Measurements from ENCODE around the gene TNNT1. TPM values are rescaled to one million over a fixed set of nuclear protein-coding genes. Genes with fewer than 3 reads are reported as not detected.
"Not testable (repeated sequence)": the region's sequence is repeated elsewhere in the genome, so short reads cannot be mapped to it uniquely, and the experiment has no call there.

The TNNT1 gene
- polyA plus RNA-seq, 1 donor from 2014 or later, result 6.2 TPM

DNA sequence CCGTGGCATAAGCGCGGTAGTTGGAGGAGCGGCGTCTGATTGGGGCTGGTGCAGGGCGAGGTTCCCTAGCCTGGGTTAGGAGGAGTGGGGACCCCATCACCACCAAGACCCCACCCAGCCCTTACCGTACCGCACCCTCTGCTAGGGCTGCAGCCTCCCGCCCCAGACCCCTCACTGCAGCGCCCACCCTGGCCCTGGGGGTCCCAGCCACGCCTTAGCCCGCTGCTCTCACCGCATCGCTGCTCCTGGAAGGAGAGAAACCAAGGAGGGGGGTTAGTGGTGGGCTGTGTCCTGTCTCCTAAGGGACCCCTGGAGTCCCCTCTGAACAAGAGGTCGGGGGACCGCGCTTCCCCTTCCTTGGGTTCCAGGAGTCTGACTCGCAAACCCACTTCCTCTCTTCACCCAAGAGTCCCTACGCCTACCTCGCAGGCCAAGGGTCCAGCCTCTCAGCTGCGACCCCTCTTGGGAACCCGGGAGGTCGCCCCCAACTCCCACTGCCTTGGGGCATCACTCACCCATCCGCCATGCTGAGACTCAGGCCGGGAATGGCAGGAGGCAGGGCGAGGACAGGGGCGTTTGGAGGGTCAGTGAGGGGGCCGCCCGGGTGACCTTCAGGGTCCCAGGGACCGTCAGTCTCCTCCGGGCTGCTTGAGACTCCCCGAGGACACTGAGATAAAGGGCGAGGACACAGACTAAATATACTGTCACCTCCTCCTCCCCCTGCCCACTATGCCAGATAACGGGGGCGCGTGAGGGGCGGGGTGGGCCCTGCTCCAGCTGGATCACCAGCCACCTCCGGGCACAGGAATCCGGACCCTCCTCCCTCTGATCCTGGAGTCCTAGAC lies 8.3 kb upstream of the TNNT1 start, which contains the start of gene TNNI3:
TNNI3 (minus strand) TSS at position 669 of the 845 bp plus-strand sequence; CDS start at position 526, 143 bp downstream.
- peak within 1 kb of the TSS; percentile 66 for H3K4me3 ChIP-seq (ENCODE audit: low read length)

DNA sequence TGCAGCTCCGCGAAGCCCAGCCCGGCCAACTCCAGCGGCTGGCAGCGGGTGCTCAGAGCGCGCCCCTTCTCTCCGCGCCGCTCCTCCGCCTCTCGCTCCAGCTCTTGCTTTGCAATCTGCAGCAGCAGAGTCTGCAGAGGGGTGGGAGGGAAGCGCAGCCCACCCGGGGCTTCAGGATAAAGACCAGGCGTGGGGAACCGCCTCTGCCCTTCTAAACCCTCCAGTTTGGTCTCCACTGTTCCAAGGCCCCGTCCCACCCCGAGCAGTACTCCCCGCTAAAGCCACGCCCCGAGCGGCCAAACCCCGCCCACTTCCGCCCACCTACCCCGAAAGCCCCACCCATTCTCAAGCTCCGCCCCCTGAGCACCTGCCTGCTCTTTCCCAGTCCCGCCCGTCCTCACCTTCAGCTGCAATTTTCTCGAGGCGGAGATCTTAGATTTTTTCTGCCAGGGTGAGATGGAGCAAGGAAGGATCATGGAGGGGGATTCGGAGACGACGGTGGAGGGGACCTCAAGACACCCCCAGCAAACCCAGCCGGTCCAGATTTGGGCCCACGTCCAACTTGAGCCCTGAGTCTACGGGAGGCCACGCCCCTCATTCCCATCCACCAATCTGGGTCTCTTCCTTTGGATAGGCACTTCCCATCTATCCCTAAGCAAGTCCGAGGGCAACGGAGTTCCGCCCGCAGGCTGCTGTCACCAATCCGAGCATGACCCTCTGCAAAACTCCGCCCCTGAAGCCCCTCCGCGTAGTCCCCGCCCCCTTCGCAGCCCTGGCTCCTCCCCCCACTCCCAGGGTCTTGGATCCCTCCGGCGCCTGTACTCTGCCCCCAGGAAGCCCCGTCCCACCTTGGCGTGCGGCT lies 7.4 kb upstream of the TNNT1 start:
- Histone ChIP-seq H3K27me3 (ENCODE audit: insufficient read depth, low read depth, low read length) (peaks cover 12% of the 10 kb centered on the region), H3K27ac (ENCODE audit: low read length) (no peak overlapping the region), H3K9me3 (ENCODE audit: low read length) (no peaks in the 10 kb centered on the region), H3F3A (ENCODE audit: insufficient read depth, low read length, poor library complexity, severe bottlenecking) (no peaks in the 10 kb centered on the region), H3K4me3 (ENCODE audit: low read length) (peak overlapping the region; percentile 66), H3K9ac (ENCODE audit: low read length) (peak overlapping the region; percentile 62), H3K36me3 (ENCODE audit: insufficient read depth, low read length) (no peaks in the 10 kb centered on the region), H3K79me2 (replicated peaks; ENCODE audit: insufficient read depth, low read length) (no peaks in the 10 kb centered on the region), H4K20me1 (ENCODE audit: insufficient read depth) (no peaks in the 10 kb centered on the region), H3K4me2 (ENCODE audit: low read length) (no peak overlapping the region), H2AFZ (ENCODE audit: low read depth, low read length) (no peak overlapping the region), H3K9me2 (ENCODE audit: insufficient read depth, low read length) (no peaks in the 10 kb centered on the region)
- TF ChIP-seq RAD21 (conservative IDR thresholded peaks at IDR 0.05) (no peak), TAF1 (IDR thresholded peaks at IDR 0.05; ENCODE audit: low read depth) (no peak), EZH2 (IDR thresholded peaks at IDR 0.05; ENCODE audit: borderline replicate concordance, insufficient read depth, low read length, poor library complexity, severe bottlenecking) (no peak)
- TF ChIP-seq, protein P1, sequence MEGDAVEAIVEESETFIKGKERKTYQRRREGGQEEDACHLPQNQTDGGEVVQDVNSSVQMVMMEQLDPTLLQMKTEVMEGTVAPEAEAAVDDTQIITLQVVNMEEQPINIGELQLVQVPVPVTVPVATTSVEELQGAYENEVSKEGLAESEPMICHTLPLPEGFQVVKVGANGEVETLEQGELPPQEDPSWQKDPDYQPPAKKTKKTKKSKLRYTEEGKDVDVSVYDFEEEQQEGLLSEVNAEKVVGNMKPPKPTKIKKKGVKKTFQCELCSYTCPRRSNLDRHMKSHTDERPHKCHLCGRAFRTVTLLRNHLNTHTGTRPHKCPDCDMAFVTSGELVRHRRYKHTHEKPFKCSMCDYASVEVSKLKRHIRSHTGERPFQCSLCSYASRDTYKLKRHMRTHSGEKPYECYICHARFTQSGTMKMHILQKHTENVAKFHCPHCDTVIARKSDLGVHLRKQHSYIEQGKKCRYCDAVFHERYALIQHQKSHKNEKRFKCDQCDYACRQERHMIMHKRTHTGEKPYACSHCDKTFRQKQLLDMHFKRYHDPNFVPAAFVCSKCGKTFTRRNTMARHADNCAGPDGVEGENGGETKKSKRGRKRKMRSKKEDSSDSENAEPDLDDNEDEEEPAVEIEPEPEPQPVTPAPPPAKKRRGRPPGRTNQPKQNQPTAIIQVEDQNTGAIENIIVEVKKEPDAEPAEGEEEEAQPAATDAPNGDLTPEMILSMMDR (IDR thresholded peaks at IDR 0.05; ENCODE audit: poor library complexity, severe bottlenecking), result no peak

More for the DNA sequence above, 8.3 kb upstream of the TNNT1 start, which contains the start of gene TNNI3:
- Histone ChIP-seq H3K79me2 (replicated peaks; ENCODE audit: insufficient read depth, low read length) (no peaks in the 10 kb centered on the region), H3K4me2 (ENCODE audit: low read length) (no peak within 1 kb of the TSS), H3K9ac (ENCODE audit: low read length) (no peak within 1 kb of the TSS), H2AFZ (ENCODE audit: low read depth, low read length) (no peak within 1 kb of the TSS), H3K27me3 (ENCODE audit: insufficient read depth, low read depth, low read length) (peaks cover 20% of the 10 kb centered on the region), H3K36me3 (ENCODE audit: insufficient read depth, low read length) (no peaks in the 10 kb centered on the region), H4K20me1 (ENCODE audit: insufficient read depth) (no peaks in the 10 kb centered on the region), H3K9me2 (ENCODE audit: insufficient read depth, low read length) (no peaks in the 10 kb centered on the region), H3K27ac (ENCODE audit: low read length) (no peak within 1 kb of the TSS), H3F3A (ENCODE audit: insufficient read depth, low read length, poor library complexity, severe bottlenecking) (no peaks in the 10 kb centered on the region), H3K9me3 (ENCODE audit: low read length) (no peaks in the 10 kb centered on the region)
- TF ChIP-seq, protein P1 (IDR thresholded peaks at IDR 0.05; ENCODE audit: poor library complexity, severe bottlenecking), result no peak
- no peak for TF ChIP-seq TAF1 (IDR thresholded peaks at IDR 0.05; ENCODE audit: low read depth)
- no peak for TF ChIP-seq MXI1 (conservative IDR thresholded peaks at IDR 0.05; ENCODE audit: poor library complexity, severe bottlenecking)
- TF ChIP-seq, protein P2, sequence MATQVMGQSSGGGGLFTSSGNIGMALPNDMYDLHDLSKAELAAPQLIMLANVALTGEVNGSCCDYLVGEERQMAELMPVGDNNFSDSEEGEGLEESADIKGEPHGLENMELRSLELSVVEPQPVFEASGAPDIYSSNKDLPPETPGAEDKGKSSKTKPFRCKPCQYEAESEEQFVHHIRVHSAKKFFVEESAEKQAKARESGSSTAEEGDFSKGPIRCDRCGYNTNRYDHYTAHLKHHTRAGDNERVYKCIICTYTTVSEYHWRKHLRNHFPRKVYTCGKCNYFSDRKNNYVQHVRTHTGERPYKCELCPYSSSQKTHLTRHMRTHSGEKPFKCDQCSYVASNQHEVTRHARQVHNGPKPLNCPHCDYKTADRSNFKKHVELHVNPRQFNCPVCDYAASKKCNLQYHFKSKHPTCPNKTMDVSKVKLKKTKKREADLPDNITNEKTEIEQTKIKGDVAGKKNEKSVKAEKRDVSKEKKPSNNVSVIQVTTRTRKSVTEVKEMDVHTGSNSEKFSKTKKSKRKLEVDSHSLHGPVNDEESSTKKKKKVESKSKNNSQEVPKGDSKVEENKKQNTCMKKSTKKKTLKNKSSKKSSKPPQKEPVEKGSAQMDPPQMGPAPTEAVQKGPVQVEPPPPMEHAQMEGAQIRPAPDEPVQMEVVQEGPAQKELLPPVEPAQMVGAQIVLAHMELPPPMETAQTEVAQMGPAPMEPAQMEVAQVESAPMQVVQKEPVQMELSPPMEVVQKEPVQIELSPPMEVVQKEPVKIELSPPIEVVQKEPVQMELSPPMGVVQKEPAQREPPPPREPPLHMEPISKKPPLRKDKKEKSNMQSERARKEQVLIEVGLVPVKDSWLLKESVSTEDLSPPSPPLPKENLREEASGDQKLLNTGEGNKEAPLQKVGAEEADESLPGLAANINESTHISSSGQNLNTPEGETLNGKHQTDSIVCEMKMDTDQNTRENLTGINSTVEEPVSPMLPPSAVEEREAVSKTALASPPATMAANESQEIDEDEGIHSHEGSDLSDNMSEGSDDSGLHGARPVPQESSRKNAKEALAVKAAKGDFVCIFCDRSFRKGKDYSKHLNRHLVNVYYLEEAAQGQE (IDR thresholded peaks at IDR 0.05; ENCODE audit: borderline replicate concordance), result no peak
- TF ChIP-seq EP300 (conservative IDR thresholded peaks at IDR 0.05; ENCODE audit: poor library complexity, severe bottlenecking), result no peak
- no peak for TF ChIP-seq EZH2 (IDR thresholded peaks at IDR 0.05; ENCODE audit: borderline replicate concordance, insufficient read depth, low read length, poor library complexity, severe bottlenecking)
- TF ChIP-seq SMC3 (conservative IDR thresholded peaks at IDR 0.05; ENCODE audit: poor library complexity), result no peak
- TF ChIP-seq POLR2AphosphoS5 (IDR thresholded peaks at IDR 0.05), result no peak
- no peak for TF ChIP-seq RAD21 (conservative IDR thresholded peaks at IDR 0.05)

DNA sequence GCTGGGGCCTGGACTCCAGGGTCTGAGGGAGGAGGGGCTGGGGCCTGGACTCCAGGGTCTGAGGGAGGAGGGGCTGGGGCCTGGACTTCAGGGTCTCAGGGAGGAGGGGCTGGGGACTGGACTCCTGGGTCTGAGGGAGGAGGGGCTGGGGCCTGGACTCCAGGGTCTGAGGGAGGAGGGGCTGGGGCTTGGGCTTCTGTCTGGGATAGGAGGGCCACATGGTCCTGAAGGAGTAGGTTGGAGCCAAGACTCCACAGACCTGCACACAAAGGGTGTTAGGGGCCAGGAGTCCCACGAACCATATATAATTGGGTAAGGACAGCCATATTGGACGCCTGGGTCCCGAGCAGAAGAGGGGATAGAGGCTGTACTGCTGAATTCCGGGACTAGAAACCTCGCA lies 6.8 kb upstream of the TNNT1 start:
- not testable (repeated sequence) for H3K79me2 ChIP-seq (replicated peaks; ENCODE audit: insufficient read depth, low read length); H3K4me2 ChIP-seq (ENCODE audit: low read length); H4K20me1 ChIP-seq (ENCODE audit: insufficient read depth); H3K27ac ChIP-seq (ENCODE audit: low read length); H3K9me2 ChIP-seq (ENCODE audit: insufficient read depth, low read length); H3K36me3 ChIP-seq (ENCODE audit: insufficient read depth, low read length); H2AFZ ChIP-seq (ENCODE audit: low read depth, low read length); H3F3A ChIP-seq (ENCODE audit: insufficient read depth, low read length, poor library complexity, severe bottlenecking); H3K9me3 ChIP-seq (ENCODE audit: low read length); H3K27me3 ChIP-seq (ENCODE audit: insufficient read depth, low read depth, low read length)
- peak overlapping the region; percentile 62 for H3K9ac ChIP-seq (ENCODE audit: low read length)
- H3K4me3 ChIP-seq (ENCODE audit: low read length), result peak overlapping the region; percentile 66

All from neural cell (in vitro differentiated cells).